COR-L47 (cell line): ENCODE results near the gene HS6ST1.

Source experiments
- DNase-seq: peaks from one replicate; lab custom pipeline; 2025; lab: John Stamatoyannopoulos, UW

Gene HS6ST1

GRCh38 chr2:128318776-128319464 lies at the start of gene HS6ST1:
TSS of gene HS6ST1 (minus strand) at chr2:128318868. CDS start at chr2:128318563, 305 bp downstream.
- peak; percentile 84 for DNase-seq

- DNase-seq: no peak
These were observed 49.1 kb upstream of the HS6ST1 start for GRCh38 chr2:128367601-128368359.

- peak; percentile 25 for DNase-seq
These were observed 48.2 kb upstream of the HS6ST1 start for GRCh38 chr2:128366713-128367511.

- no peak for DNase-seq
These were observed 46.7 kb upstream of the HS6ST1 start for GRCh38 chr2:128365217-128365905.

- DNase-seq: no peak
These were observed 45.8 kb upstream of the HS6ST1 start for GRCh38 chr2:128364441-128364911.

GRCh38 chr2:128363934-128364361 lies 45.3 kb upstream of the HS6ST1 start:
- no peak for DNase-seq

- DNase-seq: no peak
These were observed 44.2 kb upstream of the HS6ST1 start for GRCh38 chr2:128362889-128363228.

- no peak for DNase-seq
These were observed 43.7 kb upstream of the HS6ST1 start for GRCh38 chr2:128362176-128362888.

- no peak for DNase-seq
These were observed 42.9 kb upstream of the HS6ST1 start for GRCh38 chr2:128361376-128362131.

GRCh38 chr2:128360711-128361110 lies 42.0 kb upstream of the HS6ST1 start:
- no peak for DNase-seq

- no peak for DNase-seq
These were observed 41.2 kb upstream of the HS6ST1 start for GRCh38 chr2:128359841-128360240.

GRCh38 chr2:128358941-128359731 lies 40.5 kb upstream of the HS6ST1 start:
- DNase-seq: no peak

- no peak for DNase-seq
These were observed 39.1 kb upstream of the HS6ST1 start for GRCh38 chr2:128357506-128358370.

GRCh38 chr2:128356127-128356526 lies 37.5 kb upstream of the HS6ST1 start:
- no peak for DNase-seq

- no peak for DNase-seq
These were observed 36.2 kb upstream of the HS6ST1 start for GRCh38 chr2:128354726-128355470.

- no peak for DNase-seq
These were observed 35.5 kb upstream of the HS6ST1 start for GRCh38 chr2:128354161-128354560.

- no peak for DNase-seq
These were observed 32.1 kb upstream of the HS6ST1 start for GRCh38 chr2:128350736-128351135.

GRCh38 chr2:128348701-128349100 lies 30.0 kb upstream of the HS6ST1 start:
- DNase-seq: no peak
